Caco-2 (cell line): ENCODE measurements around the gene CCDC30. TPM values are rescaled to one million over a fixed set of nuclear protein-coding genes. Genes with fewer than 3 reads are reported as not detected.
"Not testable (repeated sequence)": the region's sequence is repeated elsewhere in the genome, so short reads cannot be mapped to it uniquely, and the experiment has no call there.

Experiments used
- BruUV-seq: library from RNA; stranded (reverse); fragments of 400-500 nt; replicated peaks from 2 replicates; lab custom pipeline; 2021; lab: Mats Ljungman, UMichigan
- CTCF ChIA-PET: fragments of 300-600 bp; sonication (Branson Sonifier 250); formaldehyde crosslinking; loops from one replicate; lab custom pipeline; 2022; ENCODE audit warnings: antibody characterized with exemption; lab: Charles Lee
- POLR2A ChIA-PET: fragments of 300-600 bp; sonication (Branson Sonifier 250); formaldehyde crosslinking; loops from one replicate; lab custom pipeline; 2022; ENCODE audit warnings: antibody characterized with exemption; lab: Charles Lee
- DNase-seq, 2 experiments: peaks; one replicate each; pipeline versions ENCODE4 v3.0.0 to v3.0.0-alpha.2; 2020 to 2022
- H3K27me3 ChIP-seq: replicated peaks from 2 replicates; pipeline ENCODE4 v1.6.0; 2011; ENCODE audit warnings: low read length; ENCODE audit not compliant: control insufficient read depth, insufficient read depth
- H3K36me3 ChIP-seq: 2 replicates; pipeline ENCODE4 v1.5.1; 2011; ENCODE audit warnings: low read length; ENCODE audit not compliant: control insufficient read depth, insufficient read depth
- H3K4me1 ChIP-seq: fragments of 250-450 bp; sonication (Bioruptor Pico); 2 replicates; pipeline ENCODE4 v1.5.1; 2020; ENCODE audit warnings: mild to moderate bottlenecking
- H3K4me3 ChIP-seq: 2 replicates; pipeline ENCODE4 v1.5.1; 2011; ENCODE audit warnings: low read depth, mild to moderate bottlenecking, control low read depth, low read length
- H3K9me3 ChIP-seq: fragments of 250-450 bp; sonication (Bioruptor Pico); 2 replicates; pipeline ENCODE4 v1.5.1; 2020; ENCODE audit warnings: mild to moderate bottlenecking, moderate library complexity
- H3K27ac Mint-ChIP-seq: one replicate; pipeline ENCODE4 v1.8.0; 2022; ENCODE audit warnings: mixed read lengths; ENCODE audit not compliant: unreplicated experiment
- H3K27me3 Mint-ChIP-seq: one replicate; pipeline ENCODE4 v1.8.0; 2022; ENCODE audit warnings: mixed read lengths; ENCODE audit not compliant: insufficient read depth, unreplicated experiment
- H3K36me3 Mint-ChIP-seq: one replicate; pipeline ENCODE4 v1.8.0; 2022; ENCODE audit warnings: mild to moderate bottlenecking, mixed read lengths; ENCODE audit not compliant: insufficient read depth, unreplicated experiment
- H3K4me1 Mint-ChIP-seq: one replicate; pipeline ENCODE4 v1.8.0; 2022; ENCODE audit warnings: low read depth, mixed read lengths; ENCODE audit not compliant: unreplicated experiment
- H3K4me3 Mint-ChIP-seq: one replicate; pipeline ENCODE4 v1.8.0; 2022; ENCODE audit warnings: mild to moderate bottlenecking, moderate library complexity, mixed read lengths; ENCODE audit not compliant: unreplicated experiment
- H3K9me3 Mint-ChIP-seq: one replicate; pipeline ENCODE4 v1.8.0; 2022; ENCODE audit warnings: mixed read lengths; ENCODE audit not compliant: unreplicated experiment
- intact Hi-C: fragments of 100-400 bp; cut with micrococcal nuclease; formaldehyde crosslinking; loops from one replicate; pipeline ENCODE4 v1.10.0; 2022; ENCODE audit not compliant: unreplicated experiment
- total RNA-seq: library from RNA; stranded (reverse); gene quantifications from 2 replicates; pipeline ENCODE4 v1.2.3, GENCODE V29; 2022
- TF ChIP-seq, protein P1 (sequence below), 2 experiments: fragments of 200-600 bp in 1 of 2; IDR thresholded peaks; 1 replicate in 1 of 2; 2 replicates in 1 of 2; pipeline versions ENCODE4 v1.5.1 to v1.8.0; 2011 to 2022; ENCODE audit warnings: antibody characterized with exemption in 1 of 2, control low read depth in 1 of 2, inconsistent platforms in 1 of 2, low read depth in 1 of 2, low read length in 1 of 2, mild to moderate bottlenecking in 1 of 2, moderate library complexity in 1 of 2; ENCODE audit not compliant: insufficient read depth in 1 of 2, severe bottlenecking in 1 of 2, unreplicated experiment in 1 of 2

Gene CCDC30
- total RNA-seq, 1 experiment from 2014 or later = 1.3 TPM

DNA sequence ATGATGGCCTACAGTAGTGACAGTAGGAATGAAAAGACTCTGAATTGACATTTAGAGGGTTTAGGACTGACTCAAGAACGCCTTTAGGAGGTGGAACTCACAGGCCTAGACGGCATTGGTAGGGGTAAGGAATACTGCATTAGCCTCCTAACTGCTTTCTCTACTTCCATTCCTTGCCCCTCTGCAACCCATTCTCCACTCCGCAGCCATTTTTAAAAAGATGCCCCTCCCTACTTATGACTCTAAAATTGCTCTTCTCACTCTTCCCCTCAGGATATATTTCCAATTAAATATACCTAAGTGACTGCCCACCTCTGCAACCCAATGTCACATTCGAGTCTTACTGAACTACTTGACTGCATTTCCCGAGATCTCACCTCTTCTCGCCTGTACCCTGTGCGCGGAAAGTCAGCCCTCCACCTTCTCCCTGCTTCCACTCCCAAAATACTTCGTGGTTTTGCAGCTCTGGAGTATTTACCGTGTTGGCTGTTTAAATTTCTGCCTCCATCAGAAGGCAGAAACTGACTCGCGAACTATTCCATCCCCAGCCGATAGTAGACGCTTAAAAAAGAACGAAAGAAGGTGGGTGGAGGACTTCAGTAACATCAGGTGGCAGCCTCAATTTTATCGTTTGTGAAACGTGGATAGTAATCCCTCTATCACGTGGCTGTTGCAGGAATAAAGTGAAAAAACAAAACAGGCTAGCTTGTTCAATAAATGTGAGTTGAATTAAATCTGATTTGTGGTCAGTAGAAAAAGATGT is 218.0 kb downstream of the CCDC30 start:
- H3K4me1 Mint-ChIP-seq = peaks cover 28% of the 10 kb centered on the region
- CTCF ChIA-PET = no interaction called here
- H3K27ac Mint-ChIP-seq = peak overlapping the region; percentile 97
- no peaks in the 10 kb centered on the region for H3K27me3 Mint-ChIP-seq
- Histone ChIP-seq H3K36me3 (no peaks in the 10 kb centered on the region), H3K9me3 (no peaks in the 10 kb centered on the region), H3K27me3 (no peaks in the 10 kb centered on the region), H3K4me1 (peaks cover 21% of the 10 kb centered on the region), H3K4me3 (peak overlapping the region; percentile 86)
- POLR2A ChIA-PET = interaction anchor here (2.7 kb wide), 1 partner anchor 11 kb away, joined by 20 read pairs; no protein-coding TSS in a partner anchor
- BruUV-seq = TSS peak; percentile 95
- H3K36me3 Mint-ChIP-seq = peaks cover 38% of the 10 kb centered on the region
- intact Hi-C loops = no loop called here
- peak in 1 of 2 experiments; percentile 8 for DNase-seq
- peak overlapping the region; percentile 77 for H3K4me3 Mint-ChIP-seq
- TF ChIP-seq, protein P1, sequence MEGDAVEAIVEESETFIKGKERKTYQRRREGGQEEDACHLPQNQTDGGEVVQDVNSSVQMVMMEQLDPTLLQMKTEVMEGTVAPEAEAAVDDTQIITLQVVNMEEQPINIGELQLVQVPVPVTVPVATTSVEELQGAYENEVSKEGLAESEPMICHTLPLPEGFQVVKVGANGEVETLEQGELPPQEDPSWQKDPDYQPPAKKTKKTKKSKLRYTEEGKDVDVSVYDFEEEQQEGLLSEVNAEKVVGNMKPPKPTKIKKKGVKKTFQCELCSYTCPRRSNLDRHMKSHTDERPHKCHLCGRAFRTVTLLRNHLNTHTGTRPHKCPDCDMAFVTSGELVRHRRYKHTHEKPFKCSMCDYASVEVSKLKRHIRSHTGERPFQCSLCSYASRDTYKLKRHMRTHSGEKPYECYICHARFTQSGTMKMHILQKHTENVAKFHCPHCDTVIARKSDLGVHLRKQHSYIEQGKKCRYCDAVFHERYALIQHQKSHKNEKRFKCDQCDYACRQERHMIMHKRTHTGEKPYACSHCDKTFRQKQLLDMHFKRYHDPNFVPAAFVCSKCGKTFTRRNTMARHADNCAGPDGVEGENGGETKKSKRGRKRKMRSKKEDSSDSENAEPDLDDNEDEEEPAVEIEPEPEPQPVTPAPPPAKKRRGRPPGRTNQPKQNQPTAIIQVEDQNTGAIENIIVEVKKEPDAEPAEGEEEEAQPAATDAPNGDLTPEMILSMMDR (IDR thresholded peaks at IDR 0.05; ENCODE audit: insufficient read depth in 1 of 2, low read depth in 1 of 2, low read length in 1 of 2, severe bottlenecking in 1 of 2, unreplicated experiment in 1 of 2) = no peak
- H3K9me3 Mint-ChIP-seq = no peaks in the 10 kb centered on the region

DNA sequence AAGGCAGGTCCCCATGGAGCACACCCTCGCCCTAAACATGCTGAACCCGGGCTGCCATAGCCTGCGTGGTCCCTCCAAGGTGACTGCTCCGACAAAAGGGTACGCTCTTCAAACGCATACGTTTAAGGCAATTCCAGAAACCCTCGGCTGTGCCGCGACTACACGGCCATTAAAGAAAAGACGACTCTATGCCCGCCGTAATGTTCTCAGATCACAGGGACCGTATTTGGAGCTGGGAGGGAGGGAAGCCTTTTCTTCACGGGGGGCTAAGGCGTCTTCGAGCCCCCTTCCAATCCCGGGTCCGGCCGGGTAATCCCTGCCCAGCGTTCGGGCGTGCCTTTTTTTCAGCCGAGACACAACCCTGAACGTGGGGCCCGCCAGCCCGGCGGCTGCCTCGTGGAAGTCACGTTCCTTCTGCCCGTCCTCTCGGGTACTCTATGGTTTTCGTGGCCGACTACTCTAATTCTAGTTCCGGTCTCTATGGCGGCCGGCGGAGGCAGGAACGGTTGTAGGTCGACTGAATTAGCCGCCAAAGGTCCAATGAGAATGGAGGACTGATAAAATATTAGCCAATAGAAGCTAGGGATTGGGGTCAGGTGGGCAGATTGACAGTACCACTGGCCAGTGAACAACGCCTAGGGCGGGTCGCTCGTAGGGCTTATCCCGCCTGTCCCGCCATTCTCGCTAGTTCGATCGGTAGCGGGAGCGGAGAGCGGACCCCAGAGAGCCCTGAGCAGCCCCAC is 218.8 kb downstream of the CCDC30 start, which contains the start of gene YBX1:
TSS of gene YBX1 (plus strand) at position 678 of the 743 bp plus-strand sequence. CDS start 148 bp downstream, outside the sequence.
- BruUV-seq = no TSS peak
- TF ChIP-seq, protein P1 (IDR thresholded peaks at IDR 0.05; ENCODE audit: insufficient read depth in 1 of 2, low read depth in 1 of 2, low read length in 1 of 2, severe bottlenecking in 1 of 2, unreplicated experiment in 1 of 2) = no peak
- DNase-seq = peak; percentile 96
- Mint-ChIP-seq H3K36me3 (peaks cover 43% of the 10 kb centered on the region), H3K27me3 (no peaks in the 10 kb centered on the region), H3K27ac (peak within 1 kb of the TSS; percentile 97), H3K4me3 (peak within 1 kb of the TSS; percentile 87), H3K9me3 (no peaks in the 10 kb centered on the region), H3K4me1 (peaks cover 28% of the 10 kb centered on the region)
- H3K4me1 ChIP-seq = peaks cover 27% of the 10 kb centered on the region
- H3K4me3 ChIP-seq = peak within 1 kb of the TSS; percentile 86
- CTCF ChIA-PET = interaction anchor here (0.6 to 1.5 kb wide), 4 partner anchors 11 to 48 kb away, joined by 3 to 5 read pairs (median 4); partner anchors contain the start of gene PPIH
- POLR2A ChIA-PET = interaction anchor here (0.6 to 2.7 kb wide), 9 partner anchors 9 to 219 kb away, joined by 3 to 20 read pairs (median 6); partner anchors contain the start of genes C1orf50, CCDC30, P3H1 and PPIH
- no peaks in the 10 kb centered on the region for H3K36me3 ChIP-seq
- no peaks in the 10 kb centered on the region for H3K27me3 ChIP-seq
- intact Hi-C loops = loop anchor here (1.0 kb wide), 1 partner anchor 24 kb away; the partner anchor contains the start of gene PPIH
- H3K9me3 ChIP-seq = no peaks in the 10 kb centered on the region

DNA sequence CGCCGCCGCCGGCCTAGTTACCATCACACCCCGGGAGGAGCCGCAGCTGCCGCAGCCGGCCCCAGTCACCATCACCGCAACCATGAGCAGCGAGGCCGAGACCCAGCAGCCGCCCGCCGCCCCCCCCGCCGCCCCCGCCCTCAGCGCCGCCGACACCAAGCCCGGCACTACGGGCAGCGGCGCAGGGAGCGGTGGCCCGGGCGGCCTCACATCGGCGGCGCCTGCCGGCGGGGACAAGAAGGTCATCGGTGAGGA is 219.3 kb downstream of the CCDC30 start:
- H3K27me3 ChIP-seq, H3K27me3 Mint-ChIP-seq, H3K9me3 Mint-ChIP-seq, BruUV-seq, H3K9me3 ChIP-seq, DNase-seq, H3K36me3 ChIP-seq: not testable (repeated sequence)
- peak overlapping the region; percentile 97 for H3K27ac Mint-ChIP-seq
- intact Hi-C loops = loop anchor here (1.0 kb wide), 1 partner anchor 24 kb away; the partner anchor contains the start of gene PPIH
- ChIA-PET POLR2A (interaction anchor here (0.6 to 2.7 kb wide), 8 partner anchors 8 to 219 kb away, joined by 4 to 20 read pairs (median 10); partner anchors contain the start of genes C1orf50, CCDC30, P3H1 and PPIH), CTCF (interaction anchor here (0.6 to 1.5 kb wide), 4 partner anchors 10 to 47 kb away, joined by 3 to 5 read pairs (median 4); partner anchors contain the start of gene PPIH)
- H3K4me1 Mint-ChIP-seq = peaks cover 28% of the 10 kb centered on the region
- H3K36me3 Mint-ChIP-seq = peaks cover 48% of the 10 kb centered on the region
- Histone ChIP-seq H3K4me3 (peak overlapping the region; percentile 66), H3K4me1 (peaks cover 27% of the 10 kb centered on the region)
- H3K4me3 Mint-ChIP-seq = peak overlapping the region; percentile 77
